H4 (cell line): ENCODE results near the gene GMPPB. TPM values are rescaled to one million over a fixed set of nuclear protein-coding genes. Genes with fewer than 3 reads are reported as not detected.

Source experiments
- DNase-seq: peaks from one replicate; pipeline ENCODE4 v3.0.0-alpha.2; 2015; ENCODE audit warnings: low spot score
- total RNA-seq: library from RNA; depleted of rRNA; stranded (reverse); fragments of >200 nt; shearing (Covaris generic); gene quantifications from 2 replicates; pipeline ENCODE4 v1.2.3, GENCODE V29; 2014

Gene GMPPB
- total RNA-seq, 1 experiment from 2014 or later: 15.1 TPM

DNA sequence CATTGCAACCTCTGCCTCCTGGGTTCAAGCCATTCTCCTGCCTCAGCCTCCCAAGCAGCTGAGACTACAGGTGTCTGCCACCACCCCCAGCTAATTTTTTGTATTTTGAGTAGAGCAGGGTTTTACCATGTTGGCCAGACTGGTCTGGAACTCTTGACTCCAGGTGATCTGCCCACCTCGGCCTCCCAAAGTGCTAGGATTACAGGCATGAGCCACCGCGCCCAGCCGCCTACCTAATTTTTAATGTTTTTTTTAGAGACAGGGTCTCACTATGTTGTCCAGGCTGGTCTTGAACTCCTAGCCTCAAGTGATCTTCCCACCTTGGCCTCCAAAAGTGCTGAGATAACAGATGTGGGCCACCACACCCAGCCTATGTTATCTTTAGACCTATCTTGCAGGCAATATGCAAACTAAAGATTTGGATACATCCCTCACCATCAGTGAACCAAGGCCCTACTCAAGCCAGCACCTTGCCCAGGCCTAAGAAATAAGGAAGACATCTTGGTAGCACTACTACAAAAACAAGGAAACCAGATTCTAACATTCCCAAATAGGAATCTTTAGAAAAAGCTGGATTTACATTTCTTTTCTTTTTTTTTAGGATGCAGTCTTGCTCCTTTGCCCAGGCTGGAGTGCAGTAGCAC is 6.3 kb upstream of the GMPPB start:
- no peak for DNase-seq

DNA sequence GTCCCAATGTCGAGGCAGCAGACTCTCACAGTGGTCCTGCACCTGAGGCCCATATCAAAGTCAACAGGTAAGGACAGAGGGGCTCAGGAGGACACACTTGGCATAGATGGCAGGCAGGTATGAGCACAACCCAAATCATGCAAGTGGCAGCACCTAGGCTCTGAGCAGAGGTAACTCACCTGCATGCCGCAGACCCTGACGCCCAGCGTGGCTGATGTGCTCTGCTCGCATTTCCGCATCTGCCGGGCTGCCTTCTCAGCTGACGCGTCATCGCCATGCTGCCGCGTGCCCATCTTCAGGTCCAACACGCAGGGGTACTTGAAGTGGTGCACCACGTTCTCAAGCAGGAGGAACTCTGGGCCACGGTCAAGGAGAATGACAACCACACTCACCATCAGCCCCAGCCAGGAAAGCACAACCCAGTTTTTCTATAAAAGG is 4.2 kb upstream of the GMPPB start:
- DNase-seq: no peak

DNA sequence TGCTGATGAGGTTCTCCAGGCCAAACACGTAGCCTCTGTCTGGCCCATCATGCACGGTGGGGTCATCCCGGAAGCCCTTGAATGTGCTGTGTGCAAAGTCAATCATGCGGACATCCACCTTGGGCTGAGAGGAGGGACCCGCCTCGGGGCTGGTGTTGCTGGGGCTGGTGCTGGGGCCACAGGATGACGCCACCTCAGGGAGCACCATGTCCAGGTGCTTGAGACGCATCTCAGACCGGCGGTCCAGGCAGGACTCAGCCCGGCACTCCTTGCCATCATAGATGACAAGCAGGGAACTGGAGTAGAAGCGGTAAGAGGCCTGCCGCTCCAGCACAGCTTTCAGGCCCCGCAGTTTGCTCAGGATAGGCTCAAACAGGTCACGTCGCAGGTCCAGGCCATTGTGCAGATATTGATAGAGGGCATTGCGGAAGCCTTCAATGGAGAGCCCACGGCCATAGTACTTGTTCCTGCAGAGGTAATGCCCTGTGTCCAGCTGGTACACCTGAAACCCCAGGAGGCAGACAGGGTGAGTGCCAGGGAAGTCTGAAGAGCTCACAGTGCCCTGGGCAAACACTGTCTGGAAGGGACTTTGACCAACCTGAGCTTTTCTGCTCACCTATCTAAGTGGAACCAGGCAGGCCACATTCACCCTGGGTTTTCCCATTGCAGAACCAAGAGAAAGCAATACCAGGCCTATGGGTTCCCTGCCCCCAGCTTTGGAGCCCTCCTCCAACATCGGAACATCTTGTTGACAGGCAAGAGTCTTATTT is 3.6 kb upstream of the GMPPB start:
- no peak for DNase-seq

DNA sequence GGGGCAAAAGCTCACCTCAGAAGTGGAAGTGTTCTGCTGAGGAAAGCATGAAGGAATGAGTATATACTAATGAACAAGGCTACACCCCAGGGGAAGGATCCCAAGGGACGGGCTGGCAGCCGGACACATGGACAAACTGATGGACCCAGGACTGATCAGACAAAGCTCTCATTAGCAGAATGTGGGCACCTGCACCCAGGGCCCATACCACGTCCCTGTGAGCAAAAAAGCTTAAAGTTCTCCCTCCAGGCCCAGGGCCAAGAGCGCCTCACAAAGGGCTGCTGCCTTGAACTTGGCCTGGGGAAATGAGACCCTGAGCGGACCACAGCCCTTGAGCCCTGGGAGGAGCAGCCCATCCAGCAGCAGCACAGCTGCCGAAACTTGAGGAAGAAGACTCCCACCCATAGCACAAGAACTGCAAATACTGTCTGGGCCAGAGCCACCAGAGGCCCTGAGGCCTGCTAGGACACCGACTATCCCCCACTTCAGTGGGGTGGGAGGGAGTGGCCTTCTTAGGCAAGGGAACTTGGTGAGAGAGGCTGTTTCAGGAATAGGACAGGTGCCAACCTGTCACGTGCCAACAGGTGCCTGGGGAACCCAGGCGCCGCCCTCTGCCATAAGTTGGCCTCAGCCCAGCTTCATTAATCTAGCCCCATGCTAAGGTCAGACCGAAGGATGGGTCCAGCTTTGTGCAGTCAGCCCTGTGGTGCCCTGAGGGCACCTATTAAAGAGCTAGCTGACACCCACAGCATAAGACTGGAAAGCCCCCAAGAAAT is 2.3 kb upstream of the GMPPB start:
- DNase-seq: no peak

DNA sequence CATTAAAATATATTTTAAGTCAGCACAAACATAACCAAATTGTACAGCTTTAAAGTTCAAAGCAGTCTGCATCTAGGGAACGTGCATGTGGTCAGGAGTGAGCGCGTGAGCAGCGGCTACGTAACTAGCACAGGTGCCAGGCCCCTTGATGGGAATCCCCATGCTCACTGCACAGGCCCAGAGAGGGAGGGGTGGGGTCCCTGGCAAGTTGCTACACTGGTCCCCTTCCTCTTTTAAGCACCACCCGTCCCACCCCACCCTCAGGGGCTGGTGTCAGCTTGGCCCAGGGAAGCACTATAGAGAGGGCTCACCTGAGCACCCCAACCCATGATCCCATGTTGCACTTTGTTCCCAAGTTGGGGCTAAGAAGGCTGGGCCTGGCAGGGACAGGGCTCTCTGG is 835 bp upstream of the GMPPB start:
- DNase-seq: no peak

DNA sequence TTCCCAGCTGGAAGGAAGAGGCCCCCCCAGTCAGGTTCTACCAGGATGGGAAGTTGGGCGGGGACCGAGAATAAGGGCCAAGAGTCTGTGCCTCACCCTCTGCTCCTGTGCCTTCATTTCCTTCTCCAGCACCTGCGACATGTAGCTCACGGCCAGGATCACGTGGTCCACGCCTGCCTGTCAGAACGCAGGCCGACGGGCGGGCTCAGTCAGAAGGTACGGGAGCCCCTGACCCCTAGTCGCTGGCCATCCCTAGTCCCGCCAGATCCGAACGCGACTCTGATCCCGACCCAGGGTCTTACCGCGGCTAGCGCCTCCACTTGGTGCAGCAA is 489 bp downstream of the GMPPB start:
- DNase-seq: no peak

DNA sequence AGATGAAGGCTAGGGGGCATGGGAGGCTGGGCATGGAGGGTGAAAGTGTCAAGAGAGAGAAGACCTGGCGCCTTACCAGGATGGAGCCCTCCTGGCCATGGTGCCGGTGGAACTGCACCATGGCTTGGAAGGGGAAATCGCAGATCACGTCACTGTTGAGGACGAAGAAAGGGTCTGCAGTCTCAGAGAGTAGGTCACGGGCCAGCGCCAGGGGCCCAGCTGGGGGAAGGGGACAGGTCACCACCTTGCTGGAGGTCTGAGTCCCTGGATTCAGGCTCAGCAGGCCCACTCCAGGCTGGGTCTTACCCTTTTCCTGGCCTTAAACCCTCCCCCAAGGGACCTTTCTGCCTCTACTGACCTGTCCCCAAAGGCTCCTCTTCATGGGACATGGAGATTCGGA is 855 bp downstream of the GMPPB start:
- DNase-seq: no peak

DNA sequence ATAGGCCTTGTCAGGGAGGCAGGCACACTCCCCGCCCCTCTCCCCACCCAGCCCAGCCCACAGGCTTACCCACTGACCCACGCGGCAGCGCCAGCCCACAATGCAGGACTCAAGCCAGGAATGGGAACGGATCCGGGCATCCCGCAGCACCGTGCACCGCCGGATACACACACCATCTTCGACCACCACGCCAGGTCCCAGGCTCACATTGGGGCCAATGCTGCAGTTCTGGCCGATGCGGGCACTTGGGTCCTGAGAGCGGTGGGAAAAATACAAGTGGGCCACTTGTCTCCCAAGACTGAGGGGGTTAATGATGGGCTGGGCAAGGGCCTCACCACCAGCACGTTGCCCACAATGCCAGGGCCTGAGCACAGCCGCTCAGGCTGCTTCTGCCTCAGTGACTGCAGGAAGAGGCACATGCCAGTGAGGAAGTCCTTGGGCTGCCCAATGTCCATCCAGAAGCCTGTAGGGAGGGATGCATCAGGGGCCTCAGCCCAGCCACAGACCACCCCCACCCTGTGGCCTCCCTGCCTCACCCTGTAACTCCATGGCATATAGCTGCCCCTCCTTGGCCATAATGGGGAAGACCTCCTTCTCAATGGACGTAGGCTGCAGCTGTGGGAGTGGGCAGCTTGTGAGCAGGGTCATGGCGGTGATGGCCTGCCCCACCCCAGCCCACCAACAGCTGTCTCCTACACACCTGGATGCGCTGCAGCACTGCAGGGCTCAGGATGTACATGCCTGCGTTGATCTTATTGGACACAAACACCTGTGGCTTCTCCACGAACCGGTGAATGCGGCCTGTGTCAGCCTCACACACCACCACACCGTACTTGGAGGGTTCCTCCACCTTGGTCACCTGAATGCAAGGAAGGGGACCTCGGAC is 1.6 kb downstream of the GMPPB start:
- DNase-seq: no peak

DNA sequence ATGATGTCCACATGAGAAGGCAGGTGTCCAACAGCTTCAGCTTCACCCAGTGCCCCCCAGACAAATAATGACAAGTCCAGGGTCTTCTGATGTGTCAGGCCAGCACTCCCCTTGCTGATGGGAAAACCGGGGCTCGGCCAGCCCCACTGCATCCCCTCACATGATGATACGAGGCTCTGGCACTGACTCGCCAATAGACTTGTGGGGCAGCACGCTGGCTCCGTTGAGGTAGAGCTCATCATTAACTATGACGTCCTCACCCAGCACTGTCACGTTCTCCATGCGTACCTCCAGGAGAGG is 2.2 kb downstream of the GMPPB start:
- DNase-seq: no peak

DNA sequence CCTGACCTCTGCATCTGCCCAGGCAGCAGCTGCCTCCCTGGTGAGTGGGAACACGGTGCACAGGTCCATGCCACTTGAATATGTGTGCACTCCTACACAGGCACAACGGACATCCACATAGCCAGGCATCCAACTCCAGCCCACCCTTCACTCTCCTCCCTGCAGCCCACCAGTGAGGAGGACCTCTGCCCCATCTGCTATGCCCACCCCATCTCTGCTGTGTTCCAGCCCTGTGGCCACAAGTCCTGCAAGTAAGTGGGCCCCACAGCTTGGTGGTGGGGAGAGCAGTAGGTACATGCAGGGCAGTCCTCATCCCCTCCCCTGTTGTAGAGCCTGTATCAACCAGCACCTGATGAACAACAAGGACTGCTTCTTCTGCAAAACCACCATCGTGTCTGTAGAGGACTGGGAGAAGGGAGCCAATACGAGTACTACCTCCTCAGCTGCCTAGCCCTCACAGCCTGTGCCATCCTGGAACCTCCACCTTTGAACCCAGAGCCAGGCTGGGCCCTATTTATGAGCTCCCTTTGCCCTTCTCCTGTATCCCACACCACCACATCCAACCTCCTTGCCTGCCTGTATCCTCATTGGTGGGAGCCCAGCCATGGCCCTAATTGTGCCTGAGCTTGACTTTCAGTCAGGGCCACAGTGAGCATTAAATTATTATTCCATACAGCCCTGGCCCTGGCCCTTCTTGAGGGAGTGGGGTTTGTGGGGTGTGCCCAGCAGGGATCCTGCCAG is 2.7 kb downstream of the GMPPB start:
- no peak for DNase-seq

DNA sequence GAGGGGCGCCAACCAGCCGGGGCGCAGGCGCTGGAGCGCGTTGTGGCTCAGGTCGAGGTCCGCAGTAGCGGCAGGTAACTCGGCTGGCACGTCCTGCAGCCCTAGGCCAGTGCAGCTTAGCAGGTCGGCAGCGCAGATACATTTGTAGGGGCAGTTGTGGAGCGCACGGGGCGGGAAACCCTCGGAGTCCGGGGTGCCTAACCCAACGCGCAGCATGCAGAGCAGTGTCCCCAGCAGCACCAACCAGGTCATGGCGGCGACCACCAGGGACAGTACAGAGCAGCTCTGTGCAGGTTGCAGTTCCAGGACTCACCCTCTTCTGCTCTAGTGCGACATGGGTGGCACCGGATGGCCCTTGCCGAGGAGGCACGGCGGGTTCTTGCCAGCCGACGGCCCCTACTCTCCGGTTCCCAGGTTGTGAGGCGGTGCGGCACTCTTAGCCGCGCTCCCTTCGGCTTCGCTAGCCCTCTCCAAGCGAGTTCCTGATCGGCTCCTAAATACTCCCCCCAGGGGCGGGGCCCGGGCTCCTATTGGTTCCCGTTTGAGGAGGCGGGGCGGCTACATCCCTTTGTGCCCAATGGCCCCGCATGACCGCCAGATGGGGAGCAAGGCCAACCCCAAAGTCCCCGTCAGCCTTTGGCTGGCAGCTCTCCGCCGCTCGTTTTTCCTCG is 4.4 kb downstream of the GMPPB start, which contains the start of gene AMIGO3:
AMIGO3 (minus strand) TSS at position 471 of the 671 bp plus-strand sequence; CDS start at position 252, 219 bp downstream.
- DNase-seq: no peak

DNA sequence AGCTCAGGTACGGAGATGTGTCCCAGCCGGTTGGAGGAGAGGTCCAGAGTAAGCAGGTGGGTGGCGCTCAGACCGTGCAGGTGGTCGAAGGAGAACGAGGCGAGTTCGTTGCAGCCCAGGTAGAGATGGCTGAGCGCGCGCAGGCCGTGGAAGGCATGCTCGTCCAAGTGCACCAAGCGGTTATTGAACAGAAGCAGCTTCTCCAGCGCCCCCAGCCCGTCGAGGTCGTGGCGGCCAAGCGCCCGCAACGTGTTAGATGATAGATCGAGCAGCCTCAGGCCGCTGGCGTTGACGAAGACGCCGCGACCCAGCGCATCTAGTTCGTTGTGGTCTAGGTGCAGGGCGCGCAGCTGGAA is 4.9 kb downstream of the GMPPB start:
- DNase-seq: no peak

DNA sequence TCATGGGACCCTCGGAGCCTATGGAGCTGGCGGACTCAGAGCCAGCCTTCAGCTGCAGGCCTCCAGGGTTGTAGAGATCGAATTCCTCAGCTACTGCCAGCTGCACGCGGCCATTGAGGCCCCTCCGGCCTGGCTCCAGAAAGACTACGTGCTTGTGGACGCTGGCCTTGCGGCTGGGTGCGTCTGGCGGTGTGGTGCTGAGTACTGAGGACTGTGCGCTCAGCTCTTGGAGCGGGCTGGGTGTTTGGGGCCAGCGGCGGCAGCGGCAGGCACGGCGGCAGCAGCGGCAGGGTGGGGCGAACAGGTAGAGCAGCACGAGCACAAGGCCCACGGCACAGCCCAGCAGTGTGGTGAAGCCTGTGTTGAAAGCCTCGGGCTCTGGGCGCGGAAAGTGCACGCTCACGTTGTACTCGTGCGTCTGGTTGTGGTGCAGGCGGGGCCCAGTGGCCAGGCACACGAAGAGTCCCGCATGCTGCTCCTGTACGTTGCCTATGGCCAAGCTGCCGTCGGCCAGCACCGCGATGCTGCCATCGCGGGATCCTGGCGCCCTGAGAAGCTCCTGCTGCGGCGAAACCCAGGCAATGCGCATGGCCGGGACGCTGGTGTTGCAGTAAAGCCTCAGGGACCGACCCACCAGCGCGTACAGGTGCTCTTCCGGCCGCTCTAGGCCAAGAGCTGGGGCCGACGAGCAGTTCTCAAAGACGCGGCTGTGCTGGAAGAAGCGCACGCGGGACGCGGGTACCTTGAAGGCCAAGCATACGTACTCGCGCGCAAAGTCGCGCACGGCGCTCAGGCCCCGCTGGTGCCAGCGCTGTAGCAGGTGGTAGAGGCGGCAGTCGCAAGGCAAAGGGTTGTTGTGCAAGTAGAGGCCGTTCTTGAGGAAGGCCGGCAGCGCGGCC is 5.5 kb downstream of the GMPPB start:
- no peak for DNase-seq

DNA sequence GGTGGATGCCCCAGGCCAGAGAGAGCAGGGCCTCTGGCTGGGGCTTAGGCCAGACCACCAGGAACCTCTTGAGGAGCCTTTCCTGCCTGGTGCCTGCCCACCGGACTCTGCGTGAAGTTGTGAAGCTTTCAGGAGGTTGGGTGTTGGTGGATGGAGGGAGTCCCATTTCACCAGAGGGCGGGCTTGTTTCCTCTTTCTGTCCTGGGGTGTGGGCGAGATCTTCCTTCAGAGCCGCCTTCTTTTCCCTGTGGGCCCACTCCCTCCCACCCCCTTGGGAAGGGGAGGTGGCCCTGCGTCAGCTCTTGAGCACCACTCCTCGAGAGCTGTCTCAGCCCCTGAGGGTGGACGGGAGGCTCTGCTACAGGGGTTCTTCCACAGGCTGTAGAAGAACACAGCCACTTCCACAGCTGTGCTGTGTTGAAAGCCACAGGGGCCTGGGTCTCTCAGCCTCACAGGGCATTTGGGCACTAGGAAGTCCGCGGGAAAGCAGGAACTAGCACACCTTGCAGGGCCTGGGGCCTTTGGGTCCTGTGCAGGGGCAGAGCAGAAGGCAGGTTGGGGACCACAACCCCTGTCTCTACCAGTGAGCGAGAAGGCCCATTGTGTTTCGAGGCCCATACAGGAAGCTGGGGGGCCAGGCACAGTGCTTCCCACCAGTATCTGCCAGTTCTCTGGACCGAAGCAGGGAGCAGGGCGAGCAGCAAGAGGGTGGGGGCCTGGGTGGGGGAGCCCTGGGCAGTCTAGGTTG is 6.4 kb downstream of the GMPPB start:
- DNase-seq: no peak

DNA sequence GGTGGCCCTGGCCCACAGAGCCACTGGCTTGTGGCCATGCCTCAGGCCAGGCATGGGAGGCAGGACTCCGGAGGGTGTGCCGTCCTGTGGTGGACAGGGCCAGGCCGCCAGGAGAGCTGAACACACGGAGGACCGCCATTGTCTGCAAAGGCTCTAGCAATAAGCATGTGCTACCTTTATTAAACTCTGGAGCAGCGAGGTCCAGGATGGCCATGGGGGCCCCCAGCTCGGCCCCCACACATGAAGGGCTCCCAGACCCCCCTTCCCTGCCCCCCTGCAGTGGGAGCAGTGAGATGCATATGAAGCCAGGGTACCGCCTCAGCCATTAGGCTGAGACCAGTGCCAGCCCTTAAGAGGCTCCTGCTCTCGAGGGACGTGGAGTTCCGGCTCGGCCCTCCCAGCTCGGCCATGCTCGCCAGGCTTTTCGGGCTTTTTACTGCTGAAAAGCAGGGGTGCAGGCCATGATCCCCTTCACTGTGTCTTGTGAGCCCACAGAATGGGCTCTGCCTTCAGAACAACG is 7.0 kb downstream of the GMPPB start:
- no peak for DNase-seq

DNA sequence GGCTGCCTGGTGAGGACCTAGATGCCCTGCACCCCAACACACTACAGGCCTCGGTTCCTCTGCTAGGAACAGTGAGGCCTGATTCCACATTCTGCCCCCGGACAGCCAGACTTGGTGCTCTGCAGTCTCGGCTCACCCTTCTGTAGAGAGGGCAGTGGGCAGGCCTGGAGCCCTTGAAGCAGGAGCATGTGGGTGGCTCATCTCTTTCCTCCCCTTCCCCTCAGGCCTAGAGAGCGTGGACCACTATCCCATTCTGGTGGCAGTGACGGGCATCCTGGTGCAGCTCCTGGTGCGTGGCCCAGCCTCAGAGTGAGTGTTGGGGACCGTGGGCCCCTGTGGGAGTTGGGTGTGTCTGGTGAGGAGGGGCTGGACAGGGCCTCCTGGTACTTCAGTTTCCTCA is 7.6 kb downstream of the GMPPB start:
- DNase-seq: no peak

DNA sequence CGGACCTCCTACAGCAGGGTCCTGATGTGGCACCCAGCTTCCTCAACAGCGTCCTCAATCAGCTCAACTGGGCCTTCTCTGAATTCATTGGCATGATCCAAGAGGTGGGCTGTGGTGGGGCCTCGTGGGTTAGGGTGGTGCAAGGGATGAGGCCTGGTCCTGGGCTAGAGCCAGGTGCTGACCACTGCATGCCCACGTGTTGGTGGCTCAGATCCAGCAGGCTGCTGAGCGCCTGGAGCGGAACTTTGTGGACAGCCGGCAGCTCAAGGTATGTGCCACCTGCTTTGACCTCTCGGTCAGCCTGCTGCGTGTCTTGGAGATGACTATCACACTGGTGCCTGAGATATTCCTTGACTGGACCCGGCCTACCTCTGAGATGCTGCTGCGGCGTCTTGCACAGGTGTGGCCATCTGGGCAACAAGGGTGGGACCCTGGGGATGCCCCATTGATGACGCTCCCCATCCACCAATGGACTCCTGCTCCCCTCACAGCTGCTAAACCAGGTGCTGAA is 8.1 kb downstream of the GMPPB start:
- no peak for DNase-seq

DNA sequence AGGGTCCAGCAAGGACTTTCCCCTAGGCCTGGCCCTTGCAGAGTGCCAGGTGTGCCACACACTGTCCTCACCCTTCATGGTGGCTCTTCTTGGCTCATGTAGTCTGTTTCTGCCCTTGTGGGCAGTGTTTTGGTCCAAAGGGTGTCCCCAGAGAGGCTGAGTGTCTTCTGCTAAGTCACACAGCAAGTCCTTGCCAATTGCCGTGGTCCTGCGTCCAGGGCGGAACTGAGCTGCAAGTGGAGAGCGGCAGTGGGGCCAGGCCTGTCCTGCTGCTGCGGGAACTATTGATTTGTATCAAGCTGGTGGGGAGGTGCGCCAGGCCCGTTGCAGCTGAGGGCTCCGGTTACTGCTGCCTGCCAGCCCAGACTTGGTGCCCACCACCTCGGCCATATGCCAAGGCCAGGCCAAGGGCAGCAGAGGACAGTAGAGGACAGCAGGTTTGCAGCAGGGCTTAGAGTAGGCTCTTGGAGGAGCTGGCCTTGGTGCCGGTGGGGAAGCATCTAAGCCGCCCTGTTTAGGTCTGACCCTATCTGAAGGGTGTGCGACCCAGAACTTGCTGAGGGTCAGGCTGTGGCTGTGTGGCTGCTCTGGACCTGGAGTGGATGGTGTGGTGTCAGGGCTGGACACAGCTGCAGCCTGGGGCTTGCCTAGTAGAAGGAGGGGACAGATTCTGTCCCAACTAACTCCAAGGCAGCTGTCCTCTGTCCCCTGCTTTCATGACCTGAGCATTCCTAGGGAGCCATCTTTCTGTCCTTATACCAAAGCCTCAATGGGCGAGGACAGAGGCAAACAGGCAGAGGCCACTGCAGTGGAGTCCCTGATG is 8.8 kb downstream of the GMPPB start:
- no peak for DNase-seq
